HFFc6 (cell line): Measurements from ENCODE around the gene STAMBPL1. TPM values are rescaled to one million over a fixed set of nuclear protein-coding genes. Genes with fewer than 3 reads are reported as not detected.

Experiments used
- DNase-seq: peaks from one replicate; pipeline ENCODE4 v3.0.0-alpha.2; 2018
- H3K27ac Mint-ChIP-seq: 2 replicates; pipeline ENCODE4 v1.8.0; 2020; ENCODE audit warnings: mild to moderate bottlenecking, mixed read lengths
- H3K27me3 Mint-ChIP-seq: 2 replicates; pipeline ENCODE4 v1.8.0; 2021; ENCODE audit warnings: mild to moderate bottlenecking, moderate library complexity, mixed read lengths; ENCODE audit not compliant: insufficient read depth
- H3K36me3 Mint-ChIP-seq: 2 replicates; pipeline ENCODE4 v1.8.0; 2021; ENCODE audit warnings: low read depth, mixed read lengths
- H3K4me1 Mint-ChIP-seq: 2 replicates; pipeline ENCODE4 v1.8.0; 2020; ENCODE audit warnings: low read depth, mixed read lengths
- H3K4me3 Mint-ChIP-seq: 2 replicates; pipeline ENCODE4 v1.8.0; 2020; ENCODE audit warnings: mild to moderate bottlenecking, moderate library complexity, mixed read lengths
- H3K9me3 Mint-ChIP-seq: 2 replicates; pipeline ENCODE4 v1.8.0; 2020; ENCODE audit warnings: mild to moderate bottlenecking, mixed read lengths
- CTCF ChIP-seq: fragments of 200-600 bp; sonication (generic); IDR thresholded peaks from 2 replicates; pipeline ENCODE4 v1.5.0; 2021; ENCODE audit warnings: antibody characterized with exemption, mild to moderate bottlenecking
- total RNA-seq, 6 experiments: library from RNA; stranded (reverse); fragmentation: NEBNext Ultra II Directional; extraction: Animal tissue kit (Norgen Biotek cat#: 25700); gene quantifications; 2 replicates in 1 of 6; 3 replicates in 5 of 6; pipeline ENCODE4 v1.2.3, GENCODE V29; 2021

Gene STAMBPL1
- total RNA-seq, 6 experiments from 2014 or later = 28.8 to 44.9 (median 40.6) TPM

DNA sequence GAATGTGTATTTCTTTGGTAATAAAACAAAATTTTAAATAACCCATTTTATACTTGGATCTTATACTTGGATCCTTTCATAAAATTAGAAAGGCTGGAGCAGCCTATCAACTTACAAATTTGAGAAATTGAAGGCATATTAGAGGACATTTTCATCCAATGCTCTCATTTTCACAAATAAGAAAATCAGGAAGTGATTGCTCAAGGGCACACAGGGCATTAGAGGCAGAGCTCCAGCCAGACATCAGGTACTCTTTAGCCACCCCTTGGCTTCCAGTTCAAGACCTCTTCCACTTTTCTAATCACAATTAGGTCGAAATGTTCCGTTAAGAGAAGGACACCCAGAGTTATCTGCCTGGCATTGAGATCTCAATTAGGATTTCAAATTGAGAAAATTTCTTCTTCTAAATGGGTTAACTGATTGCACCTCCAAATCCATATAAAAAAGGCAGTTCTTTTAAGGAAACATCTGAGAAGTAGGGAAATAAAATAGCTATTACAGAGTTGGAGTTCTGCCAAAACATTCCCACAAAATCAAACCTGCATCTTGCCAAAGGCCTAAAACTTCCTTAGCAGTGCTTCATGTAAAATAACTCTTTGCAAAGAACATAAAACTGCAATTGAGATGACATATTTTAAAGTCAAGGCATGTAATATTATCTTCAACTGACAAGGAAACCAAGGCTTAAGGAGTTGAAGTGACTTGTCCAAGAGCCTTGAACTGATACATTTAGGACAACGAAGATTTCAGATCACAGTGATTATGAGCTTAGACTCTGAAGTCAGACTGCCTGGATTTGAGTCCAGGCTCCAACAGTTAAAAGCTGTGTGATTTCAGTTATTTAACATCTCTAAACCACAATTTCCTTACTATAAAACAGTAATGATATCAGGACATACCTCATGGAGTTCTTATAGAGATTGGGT, 70.1 kb downstream of the STAMBPL1 start:
- Mint-ChIP-seq H3K36me3 (peaks cover 5% of the 10 kb centered on the region; the same call in 1 of the 2 replicates), H3K27ac (peak overlapping the region; percentile 92), H3K4me3 (peak overlapping the region; percentile 84), H3K9me3 (no peaks in the 10 kb centered on the region), H3K27me3 (no peaks in the 10 kb centered on the region), H3K4me1 (peaks cover 62% of the 10 kb centered on the region)
- DNase-seq = no peak
- no peak for TF ChIP-seq CTCF

DNA sequence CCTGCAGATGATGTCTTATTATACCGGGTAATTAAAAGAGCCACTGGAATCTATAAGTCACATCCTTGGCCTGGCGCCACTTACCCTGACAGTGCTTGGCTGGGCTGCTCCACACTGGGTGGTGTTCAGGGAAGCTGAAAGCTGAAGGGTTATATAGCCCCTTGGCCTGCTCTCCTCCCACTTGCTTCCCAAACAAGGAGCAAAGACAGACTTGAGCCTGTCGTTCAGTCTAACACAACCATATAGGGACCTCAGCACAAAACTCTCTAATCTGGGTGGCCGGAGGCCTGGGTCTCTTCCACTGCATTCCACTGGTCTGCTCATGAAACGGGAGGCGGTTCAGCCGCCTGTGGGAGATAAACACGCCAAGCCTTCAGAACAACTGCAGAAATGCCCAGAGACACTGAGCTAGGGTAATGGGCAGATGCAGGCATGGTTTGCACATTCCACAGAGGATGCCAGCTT, 72.6 kb downstream of the STAMBPL1 start, which contains the start of gene ACTA2:
Gene ACTA2 (minus strand): TSS at position 127 of the 465 bp plus-strand sequence. CDS start 3,843 bp downstream, outside the sequence.
- Mint-ChIP-seq H3K4me3 (peak within 1 kb of the TSS; percentile 84), H3K36me3 (no peaks in the 10 kb centered on the region; the same call in 1 of the 2 replicates), H3K27ac (peak within 1 kb of the TSS; percentile 92), H3K27me3 (no peaks in the 10 kb centered on the region), H3K9me3 (no peaks in the 10 kb centered on the region), H3K4me1 (peaks cover 53% of the 10 kb centered on the region)
- TF ChIP-seq CTCF = no peak
- peak; percentile 42 for DNase-seq

DNA sequence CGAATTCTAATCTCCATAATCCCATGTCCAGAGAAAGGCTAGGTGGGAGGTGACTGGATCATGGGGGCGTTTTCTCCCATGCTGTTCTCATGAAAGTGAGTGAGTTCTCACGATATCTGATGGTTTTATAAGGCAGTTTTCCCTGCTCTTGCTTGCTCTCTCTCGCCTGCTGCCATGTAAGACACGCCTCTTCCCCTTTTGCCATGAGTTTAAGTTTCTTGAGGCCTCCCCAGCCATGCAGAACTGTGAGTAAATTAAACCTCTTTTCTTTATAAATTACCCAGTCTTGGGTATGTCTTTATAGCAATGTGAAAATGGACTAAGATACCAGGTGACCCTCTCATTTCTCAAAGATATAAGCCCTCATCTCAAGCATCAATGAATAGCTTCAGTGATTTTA, 73.6 kb downstream of the STAMBPL1 start:
- H3K9me3 Mint-ChIP-seq = no peaks in the 10 kb centered on the region
- H3K4me1 Mint-ChIP-seq = peaks cover 61% of the 10 kb centered on the region
- no peak overlapping the region for H3K4me3 Mint-ChIP-seq
- TF ChIP-seq CTCF = no peak
- H3K36me3 Mint-ChIP-seq = no peaks in the 10 kb centered on the region; the same call in 1 of the 2 replicates
- no peaks in the 10 kb centered on the region for H3K27me3 Mint-ChIP-seq
- DNase-seq = no peak
- no peak overlapping the region for H3K27ac Mint-ChIP-seq

- H3K4me1 Mint-ChIP-seq = peaks cover 62% of the 10 kb centered on the region
- TF ChIP-seq CTCF = no peak
- no peak overlapping the region for H3K4me3 Mint-ChIP-seq
- no peak overlapping the region for H3K27ac Mint-ChIP-seq
- no peaks in the 10 kb centered on the region for H3K9me3 Mint-ChIP-seq
- no peak for DNase-seq
- no peaks in the 10 kb centered on the region for H3K27me3 Mint-ChIP-seq
- no peaks in the 10 kb centered on the region; the same call in 1 of the 2 replicates for H3K36me3 Mint-ChIP-seq
Observed at GRCh38 chr10:88954458-88955083, 74.5 kb downstream of the STAMBPL1 start.

- Mint-ChIP-seq H3K4me3 (no peak overlapping the region; the same call in 1 of the 2 replicates), H3K36me3 (no peaks in the 10 kb centered on the region; the same call in 1 of the 2 replicates), H3K9me3 (no peaks in the 10 kb centered on the region), H3K27ac (no peak overlapping the region), H3K27me3 (no peaks in the 10 kb centered on the region), H3K4me1 (peaks cover 58% of the 10 kb centered on the region)
- TF ChIP-seq CTCF = no peak
- no peak for DNase-seq
Observed at GRCh38 chr10:88957381-88957780, 77.3 kb downstream of the STAMBPL1 start.
